Mucosa of gallbladder (tissue), 1 donor: ENCODE data around the gene SOX18. TPM values are rescaled to one million over a fixed set of nuclear protein-coding genes. Genes with fewer than 3 reads are reported as not detected.
"Not testable (repeated sequence)": the region's sequence is repeated elsewhere in the genome, so short reads cannot be mapped to it uniquely, and the experiment has no call there.

Experiments used
- DNase-seq: peaks from one replicate; pipeline ENCODE4 v3.0.0-alpha.2; 2020; ENCODE audit warnings: low spot score
- total RNA-seq: library from RNA; stranded (reverse); gene quantifications from one replicate; pipeline ENCODE4 v1.2.1, GENCODE V29; 2021
- donor health status: DM: no; HTN: no; CAD: no.

Gene SOX18
- total RNA-seq, 1 donor from 2014 or later = 30.1 TPM

GRCh38 chr20:64023361-64024140 is 25.9 kb downstream of the SOX18 start:
- no peak for DNase-seq

DNA sequence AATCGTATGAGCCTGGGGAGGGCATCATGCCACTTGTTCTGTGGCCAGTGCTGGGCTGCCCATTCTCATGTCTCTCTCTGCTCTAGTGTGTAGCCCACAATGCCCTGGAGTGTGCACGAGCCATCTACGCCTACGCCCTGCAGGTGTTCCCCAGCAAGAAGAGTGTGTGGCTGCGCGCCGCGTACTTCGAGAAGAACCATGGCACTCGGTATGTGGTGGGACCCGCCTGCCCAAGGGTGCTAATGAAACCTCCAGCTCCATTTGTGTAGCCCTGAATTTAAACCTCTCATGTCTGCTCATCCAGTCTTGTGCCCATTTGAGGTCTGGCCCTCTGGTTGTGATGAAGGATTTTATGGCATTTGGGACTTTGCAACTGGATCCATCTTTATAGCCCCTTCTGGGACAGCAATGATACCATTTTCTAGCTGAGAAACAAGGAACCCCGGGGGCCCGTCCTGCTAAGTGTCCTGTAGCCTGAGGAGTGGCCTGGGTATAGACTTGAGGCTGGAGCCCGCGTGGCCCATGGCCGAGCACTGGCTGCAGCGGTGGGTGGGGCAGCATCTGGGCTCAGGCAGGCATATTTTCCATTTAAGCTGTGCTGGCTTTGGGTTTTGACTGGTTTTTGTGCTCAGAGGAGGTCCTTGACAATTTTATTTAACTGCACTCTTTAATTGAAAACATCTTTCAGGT is 26.6 kb downstream of the SOX18 start:
- no peak for DNase-seq

GRCh38 chr20:64021124-64021975 is 28.1 kb downstream of the SOX18 start:
- DNase-seq = no peak

DNA sequence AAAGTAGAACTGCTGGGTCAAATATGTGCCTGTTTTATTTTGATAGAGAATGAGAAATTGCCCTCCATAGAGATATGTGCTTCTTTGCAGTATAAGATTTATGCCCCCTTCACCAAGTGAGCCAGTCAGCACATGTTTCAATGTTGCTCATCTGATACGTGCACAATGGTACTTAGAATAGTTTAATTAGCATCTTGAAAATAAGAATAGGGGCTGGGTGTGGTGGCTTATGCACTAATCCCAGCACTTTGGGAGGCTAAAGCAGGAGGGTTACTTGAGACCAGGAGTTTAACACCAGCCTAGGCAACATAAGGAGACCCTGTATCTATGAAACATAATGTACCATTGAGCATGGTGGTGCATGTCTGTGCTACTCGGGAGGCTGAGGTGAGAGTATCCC is 33.8 kb downstream of the SOX18 start:
- DNase-seq = no peak

- not testable (repeated sequence) for DNase-seq
These were observed 36.9 kb downstream of the SOX18 start for GRCh38 chr20:64012385-64013154.

GRCh38 chr20:64011366-64011779 is 38.1 kb downstream of the SOX18 start:
- no peak for DNase-seq

DNA sequence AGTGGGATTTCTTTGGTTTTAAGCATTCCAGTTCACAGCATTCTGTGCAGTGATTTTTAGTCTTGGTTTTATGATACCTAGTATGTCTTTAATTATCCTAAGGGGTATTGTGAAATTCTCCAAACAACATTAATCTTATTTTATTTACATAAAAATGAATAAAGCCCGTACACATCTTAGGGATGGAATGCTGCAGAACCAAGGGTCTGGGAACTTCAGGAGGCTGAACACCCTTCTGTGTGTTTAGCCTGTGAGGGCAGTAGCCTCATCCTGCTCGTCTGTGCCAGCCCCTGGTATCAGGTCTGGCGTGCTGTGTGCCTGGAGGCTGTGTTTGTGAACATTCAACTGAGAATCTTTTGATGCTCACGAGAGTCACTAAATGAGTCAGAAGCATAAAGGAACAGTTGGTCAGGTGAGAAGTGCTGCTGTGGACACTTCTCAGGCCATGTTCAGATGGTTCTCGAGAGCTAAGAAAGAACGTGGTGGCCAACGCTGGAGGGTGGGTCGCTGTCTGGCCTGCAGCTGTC is 38.7 kb downstream of the SOX18 start:
- no peak for DNase-seq

GRCh38 chr20:64009811-64010387 is 39.5 kb downstream of the SOX18 start:
- no peak for DNase-seq

DNA sequence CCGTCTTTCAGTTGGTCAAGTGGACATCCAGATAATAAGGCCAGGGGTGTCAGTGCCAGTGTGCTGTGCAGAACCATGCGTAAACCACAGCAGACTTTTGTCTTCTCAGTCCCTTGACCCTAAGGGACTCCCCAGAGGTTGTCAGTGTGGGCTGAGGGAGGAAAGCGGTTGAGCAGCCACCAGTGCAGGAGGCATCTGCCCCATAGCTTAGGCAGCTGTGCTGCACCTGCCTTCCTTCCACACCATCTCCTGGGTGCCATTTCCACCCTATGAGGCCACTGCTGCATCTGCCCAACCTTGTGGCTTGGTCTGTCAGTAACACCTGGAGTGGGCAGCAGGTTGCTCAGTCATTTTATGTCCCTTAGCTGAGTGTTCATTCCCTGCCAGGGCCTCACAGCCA is 42.5 kb downstream of the SOX18 start:
- no peak for DNase-seq

DNA sequence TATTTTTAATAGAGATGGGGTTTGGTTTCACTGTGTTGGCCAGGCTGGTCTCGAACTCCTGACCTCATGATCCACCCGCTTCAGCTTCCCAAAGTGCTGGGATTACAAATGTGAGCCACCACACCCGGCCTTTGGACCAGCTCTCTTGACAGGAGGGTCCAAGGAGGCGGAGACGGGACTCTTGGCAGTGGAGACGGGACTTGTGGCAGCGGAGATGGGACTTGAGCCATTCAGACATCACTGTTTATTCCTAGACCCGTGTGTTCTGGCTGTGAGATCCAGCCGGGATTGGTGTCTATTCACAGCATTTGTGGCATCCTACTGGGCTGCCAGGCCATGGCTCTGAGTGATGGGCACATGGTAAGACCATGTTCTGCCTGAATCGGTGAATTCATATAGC is 42.9 kb downstream of the SOX18 start:
- DNase-seq = no peak

- no peak for DNase-seq
These were observed 44.0 kb downstream of the SOX18 start for GRCh38 chr20:64005394-64005793.

DNA sequence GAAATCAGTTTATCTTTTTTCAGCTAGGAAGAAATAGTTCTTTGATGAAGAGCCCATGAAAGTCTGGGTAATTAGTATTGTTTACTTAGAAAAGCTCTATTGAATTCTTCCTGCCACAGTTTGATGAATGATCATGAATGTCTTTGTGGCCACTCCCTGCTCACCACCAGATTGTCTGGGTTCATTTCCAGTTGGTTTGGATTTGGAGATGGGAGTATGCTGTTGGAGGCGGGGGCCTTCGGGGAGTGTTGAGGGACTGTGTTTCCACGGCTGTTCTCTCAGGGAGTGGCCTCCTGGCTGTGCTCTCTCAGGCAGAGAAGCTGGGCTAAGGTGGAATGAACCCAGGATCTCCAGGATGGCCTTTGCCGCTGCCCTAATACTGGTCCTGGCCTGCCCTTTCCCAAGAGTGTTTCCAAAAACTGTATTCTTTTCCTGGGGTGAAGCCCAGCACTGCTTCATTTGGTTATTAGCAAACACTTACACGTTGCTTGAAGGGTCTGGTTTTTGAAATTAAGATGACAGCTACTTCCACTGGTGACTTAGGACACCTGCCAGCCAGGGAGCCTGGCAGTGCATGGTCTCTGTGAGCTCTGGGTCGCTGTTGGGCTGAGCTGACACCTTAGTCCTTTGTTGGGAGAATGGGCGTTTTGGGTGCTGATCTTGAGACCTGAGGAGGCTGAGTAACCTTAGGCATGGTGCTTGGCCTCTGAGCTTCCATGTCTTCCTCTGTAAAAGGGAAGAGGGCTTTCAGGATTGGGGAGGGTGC is 45.3 kb downstream of the SOX18 start:
- no peak for DNase-seq

DNA sequence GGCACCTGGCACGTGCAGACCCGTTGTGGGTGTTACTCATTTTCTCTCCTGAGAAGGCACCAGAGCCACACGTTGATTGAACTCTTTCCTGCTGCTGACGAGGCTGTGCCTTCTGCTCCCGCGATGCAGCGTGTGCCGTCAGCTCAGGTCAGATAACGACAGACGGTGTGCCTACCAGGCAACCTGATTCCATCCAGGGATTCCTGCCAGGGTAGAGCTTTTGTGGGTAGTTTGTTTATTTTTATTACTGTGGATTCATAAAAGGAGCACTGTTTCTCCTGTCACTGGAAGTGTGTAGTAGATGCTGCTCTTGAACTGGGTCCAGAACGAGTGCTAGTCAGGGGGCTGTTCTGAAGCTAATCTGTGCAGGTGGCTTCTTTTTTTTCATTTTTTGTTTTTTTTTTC is 47.8 kb downstream of the SOX18 start:
- no peak for DNase-seq

DNA sequence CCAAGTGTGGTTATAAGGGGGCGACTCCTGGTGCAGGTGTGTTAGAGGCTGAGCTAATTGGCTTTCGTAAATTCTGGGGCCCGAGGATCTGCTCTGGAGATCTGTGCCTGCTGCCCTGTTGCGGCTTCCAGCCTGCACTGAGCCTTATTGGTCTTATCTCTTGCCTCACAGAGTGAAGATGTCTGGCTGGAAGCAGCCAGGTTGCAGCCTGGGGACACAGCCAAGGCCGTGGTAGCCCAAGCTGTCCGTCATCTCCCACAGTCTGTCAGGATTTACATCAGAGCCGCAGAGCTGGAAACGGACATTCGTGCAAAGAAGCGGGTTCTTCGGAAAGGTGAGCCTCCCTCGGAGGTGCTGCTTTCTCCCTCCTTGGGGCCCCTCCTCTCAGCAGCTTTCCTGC is 48.5 kb downstream of the SOX18 start:
- no peak for DNase-seq

Other genes with a start within 250 kb of the SOX18 start
- gene ZBTB46, start 218.4 kb downstream of the SOX18 start, total RNA-seq = 9.0 TPM
- not detected for gene ABHD16B, start 188.1 kb downstream of the SOX18 start, total RNA-seq
- 72.3 TPM for gene TPD52L2, start 184.4 kb downstream of the SOX18 start, total RNA-seq
- 53.0 TPM for gene DNAJC5, start 154.5 kb downstream of the SOX18 start, total RNA-seq
- gene UCKL1, start 93.2 kb downstream of the SOX18 start, total RNA-seq = 42.4 TPM
- 26.1 TPM for gene ZNF512B, start 79.7 kb downstream of the SOX18 start, total RNA-seq
- gene SAMD10, start 70.0 kb downstream of the SOX18 start, total RNA-seq = 12.7 TPM
- 74.7 TPM for gene PRPF6, start 68.5 kb downstream of the SOX18 start, total RNA-seq
- 1.7 TPM for gene C20orf204, start 13.5 kb downstream of the SOX18 start, total RNA-seq
- gene TCEA2, start 13.6 kb upstream of the SOX18 start, total RNA-seq = 64.2 TPM
- gene RGS19, start 29.9 kb upstream of the SOX18 start, total RNA-seq = 18.2 TPM
- 1.7 TPM for gene OPRL1, start 30.4 kb upstream of the SOX18 start, total RNA-seq
- not detected for gene LKAAEAR1, start 34.8 kb upstream of the SOX18 start, total RNA-seq
- gene NPBWR2, start 57.9 kb upstream of the SOX18 start, total RNA-seq = not detected
- 0.17 TPM for gene MYT1, start 114.8 kb upstream of the SOX18 start, total RNA-seq
- 69.3 TPM for gene PCMTD2, start 206.1 kb upstream of the SOX18 start, total RNA-seq